ENCODE measurements around the gene TFEB.

The TFEB gene

DNA sequence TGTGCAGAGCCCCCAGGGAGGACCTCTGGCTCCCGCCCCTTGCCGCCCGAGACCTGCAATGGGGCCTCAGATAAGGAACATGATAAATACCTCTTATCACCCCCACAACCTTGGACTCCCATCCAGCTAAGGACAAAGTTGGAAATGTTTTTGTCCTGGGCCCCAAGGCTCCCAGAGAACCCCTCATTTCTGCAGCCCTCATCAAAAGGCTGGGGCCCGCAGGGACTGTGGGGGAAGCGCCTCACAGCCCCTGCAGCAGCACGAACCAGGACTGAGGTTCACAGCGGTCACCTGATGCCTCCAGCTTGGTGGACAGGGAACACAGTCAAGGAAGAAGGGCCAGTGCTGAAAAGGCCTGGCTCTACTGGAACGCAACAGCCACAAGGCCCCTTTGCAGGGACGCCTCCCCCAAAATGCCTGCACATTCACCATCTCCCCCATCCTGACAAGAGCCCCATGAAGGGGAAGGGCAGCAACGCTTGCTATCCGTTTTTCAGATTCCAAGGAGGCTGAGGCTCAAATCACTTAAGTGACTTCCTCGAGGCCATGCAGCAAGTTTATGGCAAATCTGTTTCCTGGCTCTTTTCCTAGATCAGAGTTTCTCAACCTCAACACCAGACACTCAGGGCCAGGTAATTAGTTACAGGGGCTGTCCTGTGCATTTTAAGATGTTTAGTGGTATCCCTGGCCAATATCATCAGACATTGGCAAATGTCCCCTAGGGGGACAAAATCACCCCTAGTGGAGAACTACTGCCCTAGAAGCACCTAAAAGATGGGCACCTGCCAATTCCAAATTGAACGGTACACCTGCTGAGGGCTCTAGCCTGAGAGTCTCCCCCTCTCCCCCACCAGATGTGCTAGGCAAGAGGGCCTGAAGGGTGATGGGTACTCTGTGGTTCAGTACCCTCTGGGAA, 10.6 kb downstream of the TFEB start:
- Histone ChIP-seq H3K4me1 (ENCODE audit: insufficient read depth, insufficient read length) (peaks cover 16% of the 10 kb centered on the region), H3K4me3 (ENCODE audit: insufficient read length, low read depth) (no peak overlapping the region), H3K27me3 (ENCODE audit: insufficient read depth, insufficient read length) (no peaks in the 10 kb centered on the region), H3K9ac (ENCODE audit: insufficient read length, low read depth) (no peak overlapping the region), H3K9me3 (ENCODE audit: insufficient read depth, low read length) (no peaks in the 10 kb centered on the region), H3K36me3 (ENCODE audit: insufficient read depth, insufficient read length, low read length) (no peaks in the 10 kb centered on the region)
- no peak for TF ChIP-seq ZNF274 (IDR thresholded peaks at IDR 0.05; ENCODE audit: low read depth, low read length)
- TF ChIP-seq YY1 (IDR thresholded peaks at IDR 0.05; ENCODE audit: insufficient read depth, insufficient read length): no peak
- TF ChIP-seq SUZ12 (IDR thresholded peaks at IDR 0.05; ENCODE audit: extremely low read depth, insufficient read depth, insufficient read length): no peak
- no peak for DNase-seq (ENCODE audit: low read depth, low spot score)

DNA sequence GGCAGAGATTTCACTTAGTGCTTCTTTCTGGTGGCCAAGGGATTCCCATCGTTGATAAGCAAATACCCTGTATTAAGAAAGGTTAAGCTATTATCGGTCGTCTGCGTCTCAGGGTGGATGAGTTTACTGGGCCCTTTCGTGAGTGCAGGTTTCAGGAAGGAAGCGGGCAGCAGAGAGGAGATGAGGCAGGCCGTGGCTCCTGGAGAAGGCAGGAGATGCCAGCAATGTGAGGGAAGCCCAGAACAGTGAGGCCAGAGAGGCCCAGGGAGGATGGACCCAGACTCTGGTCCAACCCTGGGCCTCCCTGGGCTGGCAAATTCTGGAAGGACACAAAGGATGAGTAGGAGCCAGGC, 11.2 kb downstream of the TFEB start:
- H3K4me1 ChIP-seq (ENCODE audit: insufficient read depth, insufficient read length): peaks cover 14% of the 10 kb centered on the region
- H3K9ac ChIP-seq (ENCODE audit: insufficient read length, low read depth): peak overlapping the region; percentile 10
- H3K4me3 ChIP-seq (ENCODE audit: insufficient read length, low read depth): no peak overlapping the region
- H3K27me3 ChIP-seq (ENCODE audit: insufficient read depth, insufficient read length): no peaks in the 10 kb centered on the region
- TF ChIP-seq ZNF274 (IDR thresholded peaks at IDR 0.05; ENCODE audit: low read depth, low read length) (no peak), YY1 (IDR thresholded peaks at IDR 0.05; ENCODE audit: insufficient read depth, insufficient read length) (no peak), SUZ12 (IDR thresholded peaks at IDR 0.05; ENCODE audit: extremely low read depth, insufficient read depth, insufficient read length) (no peak)
- DNase-seq (ENCODE audit: low read depth, low spot score): no peak
- H3K36me3 ChIP-seq (ENCODE audit: insufficient read depth, insufficient read length, low read length): no peaks in the 10 kb centered on the region
- H3K9me3 ChIP-seq (ENCODE audit: insufficient read depth, low read length): no peaks in the 10 kb centered on the region

DNA sequence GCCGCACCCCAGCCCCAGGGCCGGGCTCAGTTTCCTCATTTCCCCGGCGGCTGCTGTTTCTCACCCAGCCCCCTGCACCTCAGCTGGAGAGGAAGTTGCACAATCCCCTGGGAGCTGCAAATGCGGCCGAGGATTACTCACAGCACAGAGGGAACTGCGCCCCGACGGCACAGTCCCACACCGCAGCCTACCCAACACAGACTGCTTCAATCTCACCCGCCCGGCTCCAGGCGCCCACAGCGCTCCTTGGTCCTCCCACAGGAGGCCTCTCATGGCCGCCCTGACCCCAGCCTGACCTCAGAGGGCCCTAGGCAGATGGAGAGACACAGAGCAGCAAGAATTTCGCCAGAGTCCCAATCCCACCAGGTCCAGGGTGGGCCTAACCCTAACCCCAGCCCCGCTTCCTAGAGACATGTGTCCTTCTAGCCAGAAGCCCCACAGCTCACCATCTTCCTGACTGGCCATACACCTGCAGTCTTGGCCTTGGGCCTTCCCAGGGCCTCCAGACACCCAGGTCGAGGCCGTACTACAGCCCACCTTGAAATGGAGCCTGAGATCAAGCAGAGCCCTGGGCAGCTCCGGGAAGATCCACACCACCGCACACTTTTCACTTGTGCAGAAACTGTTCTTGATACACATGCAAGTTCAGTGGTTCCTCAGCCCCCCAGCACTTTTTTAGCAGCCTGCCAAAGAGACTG, 11.7 kb downstream of the TFEB start:
- DNase-seq (ENCODE audit: low read depth, low spot score): no peak
- peaks cover 14% of the 10 kb centered on the region for H3K4me1 ChIP-seq (ENCODE audit: insufficient read depth, insufficient read length)
- TF ChIP-seq YY1 (IDR thresholded peaks at IDR 0.05; ENCODE audit: insufficient read depth, insufficient read length): no peak
- no peak for TF ChIP-seq ZNF274 (IDR thresholded peaks at IDR 0.05; ENCODE audit: low read depth, low read length)
- TF ChIP-seq SUZ12 (IDR thresholded peaks at IDR 0.05; ENCODE audit: extremely low read depth, insufficient read depth, insufficient read length): no peak
- H3K36me3 ChIP-seq (ENCODE audit: insufficient read depth, insufficient read length, low read length): no peaks in the 10 kb centered on the region
- peak overlapping the region; percentile 10 for H3K9ac ChIP-seq (ENCODE audit: insufficient read length, low read depth)
- no peaks in the 10 kb centered on the region for H3K9me3 ChIP-seq (ENCODE audit: insufficient read depth, low read length)
- H3K4me3 ChIP-seq (ENCODE audit: insufficient read length, low read depth): no peak overlapping the region
- no peaks in the 10 kb centered on the region for H3K27me3 ChIP-seq (ENCODE audit: insufficient read depth, insufficient read length)

DNA sequence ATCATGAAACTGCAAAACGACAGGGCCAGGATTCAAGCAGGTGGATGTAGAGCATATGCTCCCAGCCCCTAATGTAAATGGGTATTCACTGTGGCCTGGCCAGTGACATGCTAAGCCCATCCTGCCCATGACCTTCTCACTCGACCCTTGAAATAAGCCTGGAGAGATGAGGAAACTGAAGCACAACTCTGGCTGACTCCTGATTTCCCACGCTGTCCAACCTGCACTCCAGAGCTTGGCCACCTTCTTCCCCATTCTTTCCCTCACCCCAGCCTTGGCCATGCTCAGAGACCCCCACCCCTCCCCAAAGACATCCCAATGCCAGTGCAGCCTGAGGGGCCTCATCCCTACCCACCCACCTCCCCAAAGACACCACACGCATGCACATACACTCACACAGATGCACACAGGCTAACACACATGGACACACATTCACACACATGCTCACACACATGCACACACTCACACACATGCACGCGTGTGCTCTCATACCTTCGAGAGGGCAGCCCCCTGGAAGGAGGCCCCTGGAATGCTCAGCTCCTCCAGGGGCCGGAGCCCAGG, 12.4 kb downstream of the TFEB start:
- H3K36me3 ChIP-seq (ENCODE audit: insufficient read depth, insufficient read length, low read length): no peaks in the 10 kb centered on the region
- H3K9ac ChIP-seq (ENCODE audit: insufficient read length, low read depth): no peak overlapping the region
- H3K9me3 ChIP-seq (ENCODE audit: insufficient read depth, low read length): no peaks in the 10 kb centered on the region
- H3K4me1 ChIP-seq (ENCODE audit: insufficient read depth, insufficient read length): peaks cover 14% of the 10 kb centered on the region
- H3K27me3 ChIP-seq (ENCODE audit: insufficient read depth, insufficient read length): no peaks in the 10 kb centered on the region
- TF ChIP-seq SUZ12 (IDR thresholded peaks at IDR 0.05; ENCODE audit: extremely low read depth, insufficient read depth, insufficient read length) (no peak), ZNF274 (IDR thresholded peaks at IDR 0.05; ENCODE audit: low read depth, low read length) (no peak), YY1 (IDR thresholded peaks at IDR 0.05; ENCODE audit: insufficient read depth, insufficient read length) (no peak)
- no peak for DNase-seq (ENCODE audit: low read depth, low spot score)
- H3K4me3 ChIP-seq (ENCODE audit: insufficient read length, low read depth): no peak overlapping the region

DNA sequence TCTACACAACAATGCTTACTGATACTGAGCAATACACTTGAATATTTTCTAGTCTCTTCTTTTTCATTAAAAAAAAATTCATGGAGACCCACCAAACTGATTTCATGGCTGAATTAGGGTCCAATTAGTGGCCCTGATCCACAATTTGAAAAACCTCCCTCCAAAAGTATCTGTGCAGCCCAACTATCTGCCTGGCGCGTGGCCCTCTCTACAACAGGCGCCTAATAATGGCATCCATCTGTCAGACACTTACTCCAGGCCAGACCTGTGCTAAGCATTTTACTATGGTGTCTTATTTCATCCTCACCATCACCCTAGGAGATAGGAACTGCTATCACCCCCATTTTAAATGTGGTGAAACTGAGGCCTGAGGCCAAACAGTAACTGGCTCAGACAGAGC, 14.0 kb downstream of the TFEB start:
- H3K36me3 ChIP-seq (ENCODE audit: insufficient read depth, insufficient read length, low read length): no peaks in the 10 kb centered on the region
- no peaks in the 10 kb centered on the region for H3K27me3 ChIP-seq (ENCODE audit: insufficient read depth, insufficient read length)
- no peak for DNase-seq (ENCODE audit: low read depth, low spot score)
- no peak overlapping the region for H3K4me3 ChIP-seq (ENCODE audit: insufficient read length, low read depth)
- peaks cover 14% of the 10 kb centered on the region for H3K4me1 ChIP-seq (ENCODE audit: insufficient read depth, insufficient read length)
- H3K9ac ChIP-seq (ENCODE audit: insufficient read length, low read depth): no peak overlapping the region
- TF ChIP-seq YY1 (IDR thresholded peaks at IDR 0.05; ENCODE audit: insufficient read depth, insufficient read length): no peak
- TF ChIP-seq ZNF274 (IDR thresholded peaks at IDR 0.05; ENCODE audit: low read depth, low read length): no peak
- TF ChIP-seq SUZ12 (IDR thresholded peaks at IDR 0.05; ENCODE audit: extremely low read depth, insufficient read depth, insufficient read length): no peak
- H3K9me3 ChIP-seq (ENCODE audit: insufficient read depth, low read length): no peaks in the 10 kb centered on the region

DNA sequence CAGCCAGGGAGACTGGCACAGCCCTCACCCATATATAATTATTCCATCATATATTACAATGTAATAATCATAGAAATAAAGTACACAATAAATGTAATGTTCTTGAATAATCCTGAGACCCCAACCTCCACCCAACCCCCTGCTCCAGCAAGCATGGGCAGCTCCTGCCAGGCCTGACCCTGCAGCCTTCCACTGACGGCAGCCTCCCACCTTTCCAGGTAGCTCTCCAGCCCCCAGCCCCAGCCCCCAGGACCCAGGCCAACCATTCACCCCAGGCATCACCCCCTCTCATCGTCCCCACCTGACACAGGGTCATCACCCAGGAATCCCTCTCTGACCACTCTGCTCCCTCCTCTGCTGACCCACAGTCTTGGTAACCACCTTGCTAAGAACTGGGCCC, 14.6 kb downstream of the TFEB start:
- no peaks in the 10 kb centered on the region for H3K9me3 ChIP-seq (ENCODE audit: insufficient read depth, low read length)
- no peaks in the 10 kb centered on the region for H3K36me3 ChIP-seq (ENCODE audit: insufficient read depth, insufficient read length, low read length)
- no peak overlapping the region for H3K4me3 ChIP-seq (ENCODE audit: insufficient read length, low read depth)
- H3K4me1 ChIP-seq (ENCODE audit: insufficient read depth, insufficient read length): peaks cover 17% of the 10 kb centered on the region
- TF ChIP-seq SUZ12 (IDR thresholded peaks at IDR 0.05; ENCODE audit: extremely low read depth, insufficient read depth, insufficient read length) (no peak), ZNF274 (IDR thresholded peaks at IDR 0.05; ENCODE audit: low read depth, low read length) (no peak), YY1 (IDR thresholded peaks at IDR 0.05; ENCODE audit: insufficient read depth, insufficient read length) (no peak)
- DNase-seq (ENCODE audit: low read depth, low spot score): no peak
- H3K9ac ChIP-seq (ENCODE audit: insufficient read length, low read depth): no peak overlapping the region
- no peaks in the 10 kb centered on the region for H3K27me3 ChIP-seq (ENCODE audit: insufficient read depth, insufficient read length)

DNA sequence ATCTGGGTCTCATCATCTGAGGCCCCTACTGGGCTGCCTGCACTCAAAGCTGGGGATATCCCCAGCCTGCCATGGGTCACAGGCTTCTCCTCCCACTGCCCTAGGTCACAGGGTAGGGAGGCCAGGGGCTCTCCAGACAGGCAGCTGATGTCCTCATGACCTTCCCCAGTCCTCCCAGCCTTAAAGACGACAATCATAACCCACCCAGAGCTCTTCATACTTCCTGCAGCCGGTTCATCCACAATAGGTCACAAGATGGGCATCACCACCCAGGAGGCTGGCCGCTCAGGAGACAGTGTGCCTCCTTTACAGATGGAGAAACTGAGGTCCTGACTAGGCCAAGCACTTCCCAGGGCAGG, 15.2 kb downstream of the TFEB start:
- Histone ChIP-seq H3K4me1 (ENCODE audit: insufficient read depth, insufficient read length) (peaks cover 17% of the 10 kb centered on the region), H3K27me3 (ENCODE audit: insufficient read depth, insufficient read length) (no peaks in the 10 kb centered on the region), H3K4me3 (ENCODE audit: insufficient read length, low read depth) (no peak overlapping the region), H3K9me3 (ENCODE audit: insufficient read depth, low read length) (no peaks in the 10 kb centered on the region), H3K9ac (ENCODE audit: insufficient read length, low read depth) (no peak overlapping the region), H3K36me3 (ENCODE audit: insufficient read depth, insufficient read length, low read length) (no peaks in the 10 kb centered on the region)
- DNase-seq (ENCODE audit: low read depth, low spot score): no peak
- TF ChIP-seq YY1 (IDR thresholded peaks at IDR 0.05; ENCODE audit: insufficient read depth, insufficient read length): no peak
- no peak for TF ChIP-seq SUZ12 (IDR thresholded peaks at IDR 0.05; ENCODE audit: extremely low read depth, insufficient read depth, insufficient read length)

Measured in NT2/D1 (cell line).